DND-41 (cell line): ENCODE data around the gene S100A16.

Source experiments
- EZH2 ChIP-seq: IDR thresholded peaks from 3 replicates; pipeline ENCODE4 v1.6.1; 2012; ENCODE audit warnings: borderline replicate concordance, low read depth, mild to moderate bottlenecking, moderate library complexity, low read length, inconsistent platforms; ENCODE audit not compliant: severe bottlenecking
- TF ChIP-seq, protein P1 (sequence below): IDR thresholded peaks from 2 replicates; pipeline ENCODE4 v1.5.1; 2012; ENCODE audit warnings: borderline replicate concordance, low read length, moderate library complexity, mild to moderate bottlenecking; ENCODE audit not compliant: poor library complexity, severe bottlenecking; ENCODE audit errors: extremely low read depth

GRCh38 chr1:153563991-153564390 lies 48.9 kb downstream of the S100A16 start:
- no peak for TF ChIP-seq EZH2
- TF ChIP-seq, protein P1, sequence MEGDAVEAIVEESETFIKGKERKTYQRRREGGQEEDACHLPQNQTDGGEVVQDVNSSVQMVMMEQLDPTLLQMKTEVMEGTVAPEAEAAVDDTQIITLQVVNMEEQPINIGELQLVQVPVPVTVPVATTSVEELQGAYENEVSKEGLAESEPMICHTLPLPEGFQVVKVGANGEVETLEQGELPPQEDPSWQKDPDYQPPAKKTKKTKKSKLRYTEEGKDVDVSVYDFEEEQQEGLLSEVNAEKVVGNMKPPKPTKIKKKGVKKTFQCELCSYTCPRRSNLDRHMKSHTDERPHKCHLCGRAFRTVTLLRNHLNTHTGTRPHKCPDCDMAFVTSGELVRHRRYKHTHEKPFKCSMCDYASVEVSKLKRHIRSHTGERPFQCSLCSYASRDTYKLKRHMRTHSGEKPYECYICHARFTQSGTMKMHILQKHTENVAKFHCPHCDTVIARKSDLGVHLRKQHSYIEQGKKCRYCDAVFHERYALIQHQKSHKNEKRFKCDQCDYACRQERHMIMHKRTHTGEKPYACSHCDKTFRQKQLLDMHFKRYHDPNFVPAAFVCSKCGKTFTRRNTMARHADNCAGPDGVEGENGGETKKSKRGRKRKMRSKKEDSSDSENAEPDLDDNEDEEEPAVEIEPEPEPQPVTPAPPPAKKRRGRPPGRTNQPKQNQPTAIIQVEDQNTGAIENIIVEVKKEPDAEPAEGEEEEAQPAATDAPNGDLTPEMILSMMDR, result no peak
